Tibial artery (tissue), 4 donors: ENCODE results near the gene ADAM12.

Experiments
- DNase-seq, 2 donors: peaks; one replicate each; pipeline ENCODE4 v3.0.0-alpha.2; 2019
- H3K27ac ChIP-seq, 2 donors: fragments of 200-600 bp; sonication (generic) in 1 of 2; 1 replicate in 1 of 2; 2 replicates in 1 of 2; pipeline ENCODE4 v1.5.1; 2018 to 2019; ENCODE audit warnings: mild to moderate bottlenecking in 1 of 2
- H3K27me3 ChIP-seq, 2 donors: fragments of 200-600 bp; sonication (generic) in 1 of 2; one replicate each; pipeline versions ENCODE4 v1.5.1 to v1.6.0; 2016 to 2019
- H3K36me3 ChIP-seq, 3 donors: fragments of 200-600 bp; sonication (generic) in 2 of 3; one replicate each; pipeline ENCODE4 v1.5.1; 2016 to 2019; ENCODE audit warnings: mild to moderate bottlenecking in 2 of 3
- H3K4me1 ChIP-seq, 4 donors: fragments of 200-600 bp; sonication (generic) in 2 of 4; 1 replicate in 3 of 4; 2 replicates in 1 of 4; pipeline ENCODE4 v1.5.1; 2016 to 2019
- H3K4me3 ChIP-seq, 2 donors: fragments of 200-600 bp; sonication (generic) in 1 of 2; 1 replicate in 1 of 2; 2 replicates in 1 of 2; pipeline ENCODE4 v1.5.1; 2018 to 2019; ENCODE audit warnings: mild to moderate bottlenecking in 2 of 2
- H3K9me3 ChIP-seq, 3 donors: fragments of 200-600 bp; sonication (generic) in 1 of 3; one replicate each; pipeline ENCODE4 v1.5.1; 2016 to 2019
- CTCF ChIP-seq, 2 experiments: fragments of 200-600 bp in 1 of 2; fragments of 450-650 bp in 1 of 2; IDR thresholded peaks; one replicate each; pipeline ENCODE4 v1.5.1; 2017 to 2019; ENCODE audit warnings: antibody characterized with exemption in 2 of 2, mild to moderate bottlenecking in 1 of 2, moderate library complexity in 1 of 2
- intact Hi-C: fragments of 100-400 bp; cut with DNase I; formaldehyde crosslinking; loops from one replicate; pipeline ENCODE4 v1.15.0; 2023; ENCODE audit warnings: low total_unique reads

ADAM12 gene

GRCh38 chr10:126158133-126158892 is 230.0 kb downstream of the ADAM12 start:
- Histone ChIP-seq H3K4me3 (no peak overlapping the region), H3K36me3 (no peaks in the 10 kb centered on the region), H3K27me3 (no peaks in the 10 kb centered on the region), H3K4me1 (peaks cover 0 to 10% (median 0%) of the 10 kb centered on the region in 4 donors), H3K27ac (no peak overlapping the region), H3K9me3 (no peaks in the 10 kb centered on the region)
- no peak for TF ChIP-seq CTCF (IDR thresholded peaks at IDR 0.05)
- intact Hi-C loops, result no loop called here
- DNase-seq, result no peak

- intact Hi-C loops, result no loop called here
- Histone ChIP-seq H3K27ac (no peak overlapping the region), H3K27me3 (no peaks in the 10 kb centered on the region), H3K9me3 (no peaks in the 10 kb centered on the region), H3K4me3 (no peak overlapping the region), H3K4me1 (peaks cover 0 to 10% (median 0%) of the 10 kb centered on the region in 4 donors), H3K36me3 (no peaks in the 10 kb centered on the region)
- no peak for DNase-seq
- TF ChIP-seq CTCF (IDR thresholded peaks at IDR 0.05), result no peak
Measured at GRCh38 chr10:126157189-126157588, 231.1 kb downstream of the ADAM12 start.

GRCh38 chr10:126156503-126156902 is 231.8 kb downstream of the ADAM12 start:
- no peaks in the 10 kb centered on the region for H3K27me3 ChIP-seq
- TF ChIP-seq CTCF (IDR thresholded peaks at IDR 0.05), result no peak
- H3K9me3 ChIP-seq, result no peaks in the 10 kb centered on the region
- intact Hi-C loops, result no loop called here
- no peak overlapping the region for H3K27ac ChIP-seq
- H3K4me1 ChIP-seq, result peaks cover 0 to 10% (median 0%) of the 10 kb centered on the region in 4 donors
- DNase-seq, result no peak
- H3K36me3 ChIP-seq, result no peaks in the 10 kb centered on the region
- H3K4me3 ChIP-seq, result no peak overlapping the region

- Histone ChIP-seq H3K4me3 (no peak overlapping the region), H3K4me1 (peaks cover 0 to 10% (median 0%) of the 10 kb centered on the region in 4 donors), H3K27ac (no peak overlapping the region), H3K27me3 (no peaks in the 10 kb centered on the region), H3K9me3 (peaks cover 0 to 4% (median under 1%) of the 10 kb centered on the region in 3 donors), H3K36me3 (no peaks in the 10 kb centered on the region)
- intact Hi-C loops, result no loop called here
- DNase-seq, result no peak
- TF ChIP-seq CTCF (IDR thresholded peaks at IDR 0.05), result no peak
Measured at GRCh38 chr10:126156012-126156411, 232.3 kb downstream of the ADAM12 start.

GRCh38 chr10:126155528-126155927 is 232.7 kb downstream of the ADAM12 start:
- Histone ChIP-seq H3K27me3 (no peaks in the 10 kb centered on the region), H3K27ac (no peak overlapping the region), H3K4me1 (peaks cover 0 to 10% (median 0%) of the 10 kb centered on the region in 4 donors), H3K36me3 (no peaks in the 10 kb centered on the region), H3K4me3 (no peak overlapping the region), H3K9me3 (peaks cover 0 to 9% (median 6%) of the 10 kb centered on the region in 3 donors)
- intact Hi-C loops, result no loop called here
- no peak for TF ChIP-seq CTCF (IDR thresholded peaks at IDR 0.05)
- DNase-seq, result no peak
